ENCODE measurements around the gene PACSIN3.
"Not testable (repeated sequence)": the region's sequence is repeated elsewhere in the genome, so short reads cannot be mapped to it uniquely, and the experiment has no call there.

The PACSIN3 gene

DNA sequence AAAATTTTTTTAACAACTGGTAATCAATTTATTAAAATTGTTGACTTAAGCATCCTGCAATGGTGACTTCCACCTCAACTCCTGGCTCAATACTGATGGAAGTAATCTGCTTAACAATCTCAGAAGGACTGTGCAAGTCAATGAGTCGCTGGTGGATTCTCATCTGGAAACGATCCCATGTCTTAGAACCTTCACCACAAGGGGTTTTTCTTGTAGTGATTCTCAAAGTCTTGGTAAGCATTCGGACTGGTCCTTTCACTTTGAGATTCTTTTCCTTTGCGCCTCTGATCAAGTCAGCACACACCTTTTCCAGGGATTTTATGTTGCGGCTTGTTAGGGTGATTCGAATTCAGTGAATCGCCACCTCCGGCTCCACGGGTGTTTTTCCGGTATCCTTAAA, 4.9 kb upstream of the PACSIN3 start:
- not testable (repeated sequence) for DNase-seq

DNA sequence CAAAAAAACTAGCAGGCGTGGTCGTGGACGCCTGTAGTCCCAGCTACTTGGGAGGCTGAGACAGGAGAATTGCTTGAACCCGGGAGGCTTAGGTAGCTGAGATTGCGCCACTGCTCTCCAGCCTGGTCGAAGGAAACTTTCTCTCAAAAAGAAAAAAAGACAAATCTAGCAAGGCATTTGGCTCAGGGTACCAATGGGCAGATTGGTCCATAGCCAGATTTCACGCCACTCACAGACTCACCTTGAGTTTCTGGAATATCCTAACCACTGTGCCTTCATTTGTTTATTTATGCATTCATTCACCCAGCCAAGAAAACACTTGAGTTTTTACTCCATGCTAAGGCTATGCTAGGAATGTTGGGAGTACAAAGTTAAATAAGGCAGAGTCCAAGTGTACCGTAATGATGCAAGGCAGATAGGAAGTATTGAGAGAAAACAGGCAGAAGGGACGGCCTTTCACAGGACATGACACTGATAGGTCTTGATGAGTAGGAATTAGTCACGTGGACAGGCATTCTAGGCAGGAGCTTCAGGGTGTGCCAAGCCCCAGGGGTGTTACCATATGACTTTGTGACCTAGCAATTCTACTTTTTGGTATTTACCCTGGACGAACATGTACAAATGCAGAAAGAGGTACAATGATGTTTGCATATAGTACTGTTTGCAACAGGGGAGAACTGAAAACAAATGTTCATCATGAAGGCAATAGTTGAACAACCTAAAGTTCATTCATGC, 3.0 kb upstream of the PACSIN3 start:
- DNase-seq = no peak

DNA sequence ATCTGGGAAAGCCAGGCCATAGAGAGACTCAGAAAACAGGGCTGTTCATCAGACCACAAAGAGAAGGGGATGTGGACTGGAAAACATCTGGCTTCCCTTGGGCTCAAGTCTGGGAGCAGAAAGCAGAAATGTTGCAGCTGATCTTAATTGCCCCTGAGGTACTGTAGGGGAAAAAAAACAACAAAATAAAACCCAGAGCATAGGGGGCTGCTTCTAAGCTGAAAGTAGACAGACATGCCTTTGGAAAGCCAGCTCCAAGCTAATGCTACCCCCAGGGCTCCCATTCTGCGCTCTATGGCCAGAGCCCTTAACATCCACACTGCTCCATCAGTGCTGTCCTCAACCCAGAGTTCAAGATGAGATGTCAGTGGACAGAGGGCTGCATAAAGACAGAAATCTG, 2.0 kb upstream of the PACSIN3 start:
- no peak for DNase-seq

DNA sequence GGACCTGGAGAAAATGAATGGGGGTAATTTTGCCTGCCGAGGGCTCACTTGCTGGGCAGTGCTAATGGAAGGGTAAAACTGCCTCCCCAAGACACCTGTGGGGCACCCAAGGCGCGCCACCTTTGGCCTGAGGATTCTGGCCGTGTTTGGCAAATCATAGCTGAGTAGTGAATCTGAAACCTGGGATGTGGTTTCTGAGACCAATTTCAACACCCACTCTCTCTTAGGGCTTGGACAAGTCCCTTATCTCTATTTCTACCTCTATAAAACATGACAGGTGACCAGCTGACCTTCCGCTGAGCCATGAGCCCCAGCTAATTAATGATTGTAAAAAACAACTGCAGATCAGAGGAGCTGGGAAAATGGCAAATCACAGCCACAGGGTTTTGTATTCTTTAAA, 1.5 kb upstream of the PACSIN3 start:
- DNase-seq = no peak

DNA sequence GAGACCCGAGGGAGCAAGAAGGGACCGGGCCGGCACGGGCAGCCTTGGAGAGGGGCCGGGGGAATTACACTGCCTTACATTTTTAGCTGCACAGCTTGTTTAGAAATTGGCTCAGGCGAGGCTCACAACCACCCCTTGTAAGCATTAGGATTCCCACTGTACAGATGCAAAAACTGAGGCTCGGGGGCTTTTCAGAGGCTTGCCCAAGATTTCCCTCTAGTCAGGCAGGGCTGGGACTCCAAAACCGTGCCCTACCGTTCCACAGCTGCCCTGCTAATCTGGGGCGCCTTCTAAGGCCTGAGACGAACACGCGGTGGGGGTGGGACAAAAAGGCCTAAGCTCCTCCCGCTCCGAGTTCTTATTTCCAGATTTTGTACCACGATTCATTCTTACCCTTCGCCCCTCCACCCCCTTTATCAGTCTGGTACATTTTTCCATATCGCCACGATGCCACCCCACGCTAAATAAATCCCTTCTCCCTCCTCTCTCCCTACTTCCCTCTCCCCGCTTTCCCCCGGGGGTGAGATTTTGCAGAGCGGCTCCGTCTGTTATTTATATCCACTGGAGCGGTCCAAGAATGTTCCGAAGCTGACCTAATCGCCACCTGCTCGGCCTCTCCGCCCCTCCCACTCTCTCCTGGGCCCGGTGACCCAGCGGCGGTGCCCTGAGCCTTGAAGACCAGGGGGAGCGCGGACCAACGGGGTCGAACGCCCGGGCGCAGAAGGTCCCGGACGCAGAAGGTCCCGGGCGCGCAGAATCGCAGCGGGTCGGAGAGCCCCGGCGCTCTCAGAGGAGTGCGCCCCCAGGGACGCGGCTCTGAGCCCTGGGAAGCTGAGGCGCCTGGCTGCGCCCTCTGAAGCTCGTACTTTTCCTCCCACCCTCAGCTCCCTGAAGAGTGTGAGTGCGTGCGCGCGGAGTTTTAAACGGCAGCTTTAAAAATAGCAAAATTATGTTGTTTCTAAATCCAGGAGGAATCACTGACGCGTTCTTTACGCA, 764 bp upstream of the PACSIN3 start:
- DNase-seq = peak; percentile 64 to 72

DNA sequence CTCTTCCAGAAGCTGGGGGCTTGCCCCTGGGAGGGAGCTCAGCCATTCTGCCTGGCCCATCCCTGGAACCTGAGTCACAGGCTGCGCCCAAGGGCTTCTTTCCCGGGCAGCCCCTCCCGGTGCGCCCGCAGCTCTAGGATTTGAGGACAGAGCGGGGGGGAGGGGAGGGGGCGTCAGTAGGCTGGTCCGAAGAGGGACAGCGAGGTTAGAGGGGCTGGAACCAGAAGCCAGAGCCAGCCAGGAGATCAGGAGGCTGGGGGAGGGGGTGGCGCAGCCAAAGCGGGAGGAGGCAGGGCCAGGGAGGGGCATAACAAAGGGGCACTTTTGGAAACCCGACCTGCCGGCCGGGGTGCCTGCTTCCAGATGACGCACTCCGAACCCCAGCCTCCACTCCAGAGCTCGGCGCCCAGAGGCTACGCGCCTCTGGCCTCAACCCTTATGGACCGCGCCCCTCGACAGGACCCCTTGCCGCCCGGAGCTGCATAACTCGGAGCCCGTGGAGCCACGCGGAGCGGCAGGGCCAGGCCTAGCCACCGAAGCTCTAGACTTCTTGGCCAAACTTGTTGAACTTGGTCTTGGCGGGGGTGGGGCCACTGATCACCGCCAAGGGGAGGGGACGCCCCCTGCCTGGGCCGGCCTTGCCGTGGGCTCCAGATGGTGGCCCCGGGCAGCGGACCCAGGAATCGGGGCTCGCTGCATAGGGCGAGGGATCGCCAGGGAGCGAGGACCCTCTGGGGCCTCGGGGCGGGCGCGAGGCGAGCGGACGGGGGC, 744 bp downstream of the PACSIN3 start:
- peak; percentile 14 to 16 for DNase-seq

DNA sequence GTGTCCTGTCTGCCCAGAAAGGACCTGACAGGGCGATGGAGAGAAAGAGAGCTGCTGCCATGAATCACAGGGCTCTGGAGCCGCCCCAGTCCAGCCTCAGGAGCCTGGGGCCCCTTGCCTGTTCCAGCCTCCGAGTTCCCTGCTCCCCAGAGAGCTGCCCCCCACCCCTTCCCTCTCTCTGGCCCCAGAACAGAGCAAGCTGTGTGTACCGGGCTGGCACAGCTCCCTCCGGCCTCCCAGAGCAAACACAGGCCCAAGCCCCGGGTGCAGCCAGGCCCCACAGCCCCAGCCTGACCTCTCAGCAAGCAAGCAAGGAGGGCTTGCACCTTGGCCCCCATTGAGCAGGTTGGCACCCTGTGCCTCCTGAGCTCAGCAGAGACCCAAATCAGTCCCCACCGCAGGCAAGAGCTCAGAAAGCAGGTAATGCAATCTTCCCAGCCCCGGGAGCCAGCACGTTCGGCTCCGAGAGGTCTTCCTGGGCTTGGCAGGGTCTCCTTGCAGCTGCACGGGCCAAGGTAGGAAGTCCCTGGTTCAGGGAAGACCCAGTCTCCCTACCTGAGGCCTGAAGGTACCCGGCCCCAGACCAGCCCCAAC, 1.4 kb downstream of the PACSIN3 start:
- no peak for DNase-seq

DNA sequence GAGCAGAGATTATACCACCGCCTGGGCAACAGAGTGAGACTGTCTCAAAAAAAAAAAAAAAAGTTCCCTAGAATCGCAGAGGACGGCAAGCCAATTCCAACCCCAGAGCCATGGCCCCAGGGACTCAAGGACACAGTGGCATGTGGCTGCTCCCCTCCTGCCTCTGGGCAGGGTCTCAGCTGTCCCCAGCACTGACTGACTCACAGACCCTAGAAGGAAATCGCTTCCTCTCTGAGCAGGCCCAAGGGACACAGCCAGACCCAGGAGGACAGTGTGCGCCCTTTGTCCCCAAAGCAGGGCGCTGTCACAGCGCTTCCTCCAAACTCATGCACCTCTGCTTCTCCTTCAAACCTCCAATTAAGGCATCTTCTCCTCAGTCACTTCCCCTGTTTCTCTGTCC, 2.3 kb downstream of the PACSIN3 start:
- DNase-seq = no peak

DNA sequence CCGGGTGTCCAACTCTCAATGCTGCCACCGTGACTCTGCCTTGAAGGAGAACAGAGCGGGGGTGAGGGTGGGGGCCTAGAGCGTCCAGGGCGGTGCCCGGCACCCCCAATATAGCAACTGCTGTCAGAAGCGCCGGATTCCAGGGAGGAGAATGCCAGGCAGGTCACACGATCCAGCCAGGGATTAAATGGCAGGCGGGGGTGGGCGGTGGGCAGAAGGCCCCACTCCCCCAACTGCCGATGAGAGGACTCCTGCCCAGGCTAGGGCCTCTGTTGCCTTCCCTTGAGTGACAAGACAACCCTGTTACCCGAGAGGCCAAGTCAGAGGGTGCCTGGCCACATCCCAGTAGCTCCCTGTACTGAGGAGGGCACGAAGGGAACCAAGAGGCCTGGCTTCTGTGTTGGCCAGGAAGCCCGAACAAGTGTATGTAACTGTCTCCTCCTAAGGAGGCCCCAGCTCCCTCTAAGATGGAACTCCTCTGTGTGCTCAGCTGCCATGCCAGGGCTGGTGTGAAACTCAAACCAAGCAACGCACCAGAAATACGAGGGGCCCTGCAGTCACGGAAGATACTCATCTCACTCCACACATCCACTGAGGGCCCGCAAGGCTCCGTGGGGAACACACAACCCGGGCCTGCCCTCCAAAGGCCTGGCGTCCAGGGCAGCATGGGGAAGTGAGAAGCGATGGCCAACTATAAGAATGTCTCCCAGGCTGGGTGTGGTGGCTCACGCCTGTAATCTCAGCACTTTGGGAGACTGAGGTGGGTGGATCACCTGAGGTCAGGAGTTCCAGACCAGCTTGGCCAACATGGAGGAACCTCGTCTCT, 3.0 kb downstream of the PACSIN3 start:
- no peak for DNase-seq

DNA sequence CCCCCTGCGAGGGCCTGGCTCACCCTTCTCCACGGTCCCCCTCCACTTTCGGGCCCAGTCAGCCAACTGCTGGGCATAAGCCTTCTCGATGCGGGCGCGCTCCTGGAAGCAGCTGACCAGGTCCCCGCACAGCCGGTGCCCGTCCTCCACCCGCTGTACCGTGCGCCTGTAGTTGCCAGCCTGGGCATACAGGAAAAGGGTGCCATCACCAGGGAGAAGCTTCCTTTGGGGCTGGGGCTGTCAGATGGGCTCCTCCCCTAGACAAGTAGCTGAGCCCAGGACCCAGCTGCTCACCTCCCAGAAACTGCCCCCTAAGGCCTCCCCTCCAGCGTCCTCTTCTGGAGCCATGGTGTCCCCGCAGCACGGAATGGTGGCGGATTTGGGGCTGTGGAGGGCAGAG, 3.9 kb downstream of the PACSIN3 start:
- no peak for DNase-seq

DNA sequence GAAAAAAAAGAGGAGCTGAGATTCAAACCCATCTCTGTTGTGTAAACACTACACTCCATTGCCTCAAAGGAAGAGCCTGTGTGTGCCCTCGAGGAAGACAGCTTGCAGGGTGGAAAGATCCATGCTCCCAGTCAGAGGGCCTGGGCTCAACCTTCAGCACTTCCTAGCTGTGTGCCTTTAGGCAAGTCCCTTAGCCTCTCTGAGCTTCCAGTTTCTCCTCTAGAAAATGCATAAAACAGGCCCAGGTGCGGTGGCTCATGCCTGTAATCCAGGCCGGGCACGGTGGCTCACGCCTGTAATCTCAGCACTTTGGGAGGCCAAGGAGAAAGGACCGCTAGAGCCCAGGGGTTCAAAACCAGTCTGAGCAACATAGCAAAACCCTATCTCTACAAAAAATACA, 5.0 kb downstream of the PACSIN3 start:
- DNase-seq = no peak

DNA sequence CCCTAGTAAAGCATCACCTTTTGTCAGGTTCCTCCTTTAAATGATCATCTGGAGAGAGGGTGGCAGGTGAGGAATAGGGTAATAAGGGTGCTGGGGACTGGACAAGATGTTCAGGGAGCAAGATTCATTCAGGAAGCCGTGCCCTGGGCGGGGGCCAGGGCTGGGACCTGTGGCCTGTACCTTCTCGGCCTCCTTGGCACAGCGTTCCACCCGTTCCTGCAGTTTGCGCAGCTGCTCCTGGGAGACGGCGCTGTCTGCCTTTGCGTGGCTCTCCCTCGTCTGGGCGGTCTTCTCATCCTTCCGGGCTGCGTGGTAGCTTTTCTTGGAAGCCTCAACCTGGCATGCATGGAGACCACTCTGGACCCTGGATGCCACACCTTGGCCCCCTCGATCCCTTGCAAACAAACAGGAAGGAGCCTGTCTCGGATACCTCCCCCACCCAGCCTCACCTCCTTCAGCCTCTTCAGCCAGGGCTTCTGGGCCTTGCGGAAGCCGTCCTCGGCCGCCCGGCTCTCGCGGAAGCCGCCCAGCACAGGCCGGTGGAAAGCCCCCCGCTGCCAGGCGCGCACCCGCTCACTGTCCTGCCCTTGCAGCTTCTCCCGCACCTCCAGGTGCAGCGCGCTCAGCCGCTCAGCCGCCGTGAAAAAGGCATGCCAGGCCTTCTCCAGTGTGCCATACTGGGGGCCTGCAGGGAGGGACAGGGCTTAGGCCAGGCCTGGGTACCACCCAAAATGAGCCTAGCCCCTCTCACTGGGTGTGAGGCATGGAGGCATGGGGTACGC, 6.0 kb downstream of the PACSIN3 start:
- no peak for DNase-seq

DNA sequence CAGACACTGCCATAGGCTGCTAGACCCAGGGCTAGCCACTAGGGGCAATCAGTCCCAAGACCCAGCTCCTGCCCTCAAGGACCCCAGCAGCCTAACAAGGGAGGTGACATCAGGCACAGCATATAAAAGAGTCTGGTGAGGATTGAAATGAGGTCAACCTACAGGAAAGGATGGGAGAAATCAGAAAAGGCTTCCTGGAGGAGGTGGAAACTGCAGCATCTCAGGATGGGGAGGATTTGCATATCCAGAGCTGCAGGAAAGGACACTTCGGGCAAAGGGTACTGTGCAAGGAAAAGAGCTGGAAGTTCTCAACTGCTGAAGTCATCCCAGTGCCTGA, 6.6 kb downstream of the PACSIN3 start:
- peak; percentile 43 to 60 for DNase-seq

DNA sequence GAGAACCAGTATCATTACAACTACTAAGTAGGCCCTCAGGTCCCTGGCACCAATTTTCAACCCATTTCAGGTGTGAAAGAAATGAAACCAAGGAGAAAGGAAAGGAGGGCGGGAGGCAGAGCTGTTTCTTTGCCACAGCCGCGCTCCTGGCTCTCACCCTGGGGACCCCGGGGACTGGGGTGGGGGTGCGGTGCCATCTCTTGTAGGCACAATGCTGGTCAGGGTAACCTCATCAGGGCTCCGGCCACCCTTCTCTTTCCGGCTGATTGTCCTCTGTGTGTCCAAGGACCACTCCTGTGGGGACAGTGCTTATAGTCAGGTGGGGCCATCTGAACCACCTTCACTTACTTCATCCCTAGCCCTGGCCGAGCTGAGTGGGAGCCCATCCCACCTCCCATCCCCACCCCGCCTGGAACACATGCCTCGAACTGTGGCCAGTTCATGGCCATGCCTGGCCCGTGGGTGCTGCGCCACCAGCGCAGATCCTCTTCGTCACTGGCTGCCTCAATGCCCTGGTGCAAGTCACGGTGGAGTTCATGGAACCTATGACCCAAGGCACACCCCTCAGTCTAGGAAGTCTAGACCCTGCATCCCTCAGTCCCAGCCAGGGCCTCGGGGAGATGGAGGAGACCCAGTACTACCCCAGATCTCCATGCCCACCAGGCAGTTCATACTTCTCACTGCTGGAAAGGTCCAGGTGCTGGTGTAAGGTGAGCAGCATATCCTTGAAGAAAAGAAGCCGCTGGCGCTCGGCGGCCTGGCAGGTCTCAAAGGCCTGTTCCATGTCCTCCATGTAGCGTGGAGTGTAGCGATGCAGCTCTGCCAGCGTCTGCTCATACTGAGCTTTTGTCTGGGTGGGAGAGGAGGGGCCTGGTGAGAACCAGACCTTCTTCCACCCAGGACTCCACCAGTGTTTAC, 7.2 kb downstream of the PACSIN3 start:
- DNase-seq = no peak

DNA sequence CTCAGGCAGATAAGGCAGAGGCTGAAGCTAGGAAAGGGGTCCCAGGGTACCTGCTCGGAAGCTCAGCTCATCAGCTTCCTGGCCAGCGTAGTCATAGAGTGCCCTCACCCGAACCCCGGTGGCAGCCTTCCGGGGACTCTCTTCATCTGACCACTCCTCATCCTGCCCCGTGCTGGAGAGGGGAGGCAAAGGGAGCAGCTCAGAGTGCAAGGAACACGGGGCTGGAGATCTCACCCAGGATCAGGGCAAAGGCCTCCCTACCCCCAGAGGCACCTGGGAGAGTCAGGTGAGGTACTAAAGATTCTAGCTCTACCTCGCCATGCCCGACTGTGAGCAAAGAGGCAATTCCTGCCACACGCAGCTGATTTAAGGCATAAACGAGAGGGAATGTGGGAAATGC, 7.9 kb downstream of the PACSIN3 start:
- no peak for DNase-seq

DNA sequence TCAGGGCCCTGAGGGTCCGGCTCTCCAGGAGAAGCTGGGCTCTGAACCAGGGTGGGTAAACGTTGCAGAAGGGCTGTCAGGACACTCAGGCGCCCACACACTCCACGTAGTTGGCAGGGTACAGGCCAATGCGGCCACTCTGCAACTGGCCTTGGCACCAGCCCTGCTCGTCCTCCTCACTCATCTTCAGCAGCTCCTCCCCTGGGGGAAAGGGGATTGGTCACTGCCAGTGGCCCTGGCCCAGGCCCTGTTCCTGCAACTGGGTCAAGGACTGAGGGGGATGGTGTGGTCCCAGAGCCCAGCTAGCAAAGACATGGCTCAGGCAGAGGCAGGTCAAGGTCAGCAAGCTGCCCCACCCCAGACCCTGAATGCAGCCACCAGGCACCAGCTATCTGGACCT, 8.4 kb downstream of the PACSIN3 start:
- no peak for DNase-seq

DNA sequence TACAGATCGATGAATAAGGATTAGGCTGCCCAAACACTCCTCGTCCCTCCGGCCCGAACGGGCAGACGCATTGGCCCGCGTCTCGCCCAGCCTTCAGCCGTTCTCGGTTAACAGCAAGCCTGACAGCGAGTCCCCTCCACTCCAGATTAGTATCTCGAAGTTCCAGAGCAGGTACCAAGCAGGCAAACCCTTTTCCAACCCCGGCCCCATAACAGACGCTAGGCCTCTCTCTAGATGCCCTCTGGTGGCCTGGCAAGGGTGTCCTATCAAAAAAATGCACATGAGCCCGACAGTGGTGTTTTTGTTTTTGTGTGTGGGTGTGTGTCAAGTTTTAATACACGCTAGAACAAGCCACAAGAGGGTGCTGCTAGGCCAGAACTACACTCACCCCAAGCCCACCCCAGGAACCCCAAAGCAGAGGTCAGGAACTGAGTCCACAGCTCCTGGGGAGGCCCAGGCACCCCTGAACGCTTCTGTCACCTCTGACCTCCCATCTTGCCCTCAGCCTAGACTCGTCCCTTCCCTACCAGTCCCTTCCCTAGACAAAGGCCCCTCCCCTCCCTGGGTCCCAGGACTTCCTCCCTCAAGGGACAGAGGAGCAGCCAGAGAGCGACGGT, 8.9 kb downstream of the PACSIN3 start:
- peak; percentile 67 to 77 for DNase-seq

DNA sequence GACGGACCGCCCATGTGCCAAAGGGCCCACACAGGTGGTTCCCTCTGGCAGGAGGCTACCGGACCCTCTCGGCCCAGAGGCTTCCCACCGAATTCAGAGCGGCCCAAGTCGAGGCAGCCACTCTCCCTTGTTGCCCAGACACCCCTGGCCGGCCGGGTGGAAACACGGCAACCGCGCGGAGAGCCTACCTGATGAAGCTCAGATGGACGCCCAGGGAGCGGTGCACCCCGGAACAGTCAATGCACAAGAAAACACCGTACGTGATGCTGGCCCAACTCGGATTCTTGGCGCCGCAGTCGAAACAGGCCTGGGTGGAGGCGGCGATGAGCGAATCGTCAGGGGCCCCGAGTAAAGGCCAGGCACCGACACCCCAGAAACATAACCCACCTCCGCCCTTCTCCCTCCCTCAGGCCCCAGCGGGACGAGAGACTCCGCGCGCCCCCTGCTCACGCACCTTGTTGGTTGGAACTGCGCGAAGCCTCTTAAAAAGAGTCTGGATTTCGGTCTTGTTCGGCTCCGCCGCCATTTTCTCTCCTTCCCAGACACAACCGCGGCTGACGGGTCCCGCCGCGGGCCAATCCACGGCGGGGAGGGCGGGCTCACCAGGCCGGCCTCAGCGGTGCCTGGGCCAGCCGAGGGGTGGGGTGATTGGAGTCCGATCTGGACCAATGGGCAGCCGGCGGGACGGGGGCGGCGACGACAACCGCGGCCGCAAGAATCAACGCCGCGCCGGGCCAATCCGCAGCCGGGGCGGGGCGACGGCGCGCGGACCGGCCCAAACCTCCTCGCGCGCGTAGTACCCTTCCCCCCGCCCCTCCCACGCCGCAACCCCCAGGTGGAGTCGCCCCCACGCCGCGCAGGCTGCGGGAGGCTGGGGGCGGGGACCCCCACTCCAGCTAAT, 9.7 kb downstream of the PACSIN3 start, which contains the start of gene ARFGAP2:
Gene ARFGAP2 (minus strand): TSS at position 552 of the 901 bp plus-strand sequence. CDS start 26 bp downstream, at position 526.
- peak; percentile 95 for DNase-seq

Measured in activated CD4-positive, alpha-beta T cell treated with anti-CD3 and anti-CD28 coated beads, Interleukin-2, amount 50 U/mL, for 48 hours (primary cell).